Measurements from ENCODE around the gene TMA7B. TPM values are rescaled to one million over a fixed set of nuclear protein-coding genes. Genes with fewer than 3 reads are reported as not detected.

Gene TMA7B
- total RNA-seq, 3 donors from 2014 or later (not counting 1 experiment from before 2014, with no cell fraction given): 2.6 to 8.7 (median 6.7) TPM

DNA sequence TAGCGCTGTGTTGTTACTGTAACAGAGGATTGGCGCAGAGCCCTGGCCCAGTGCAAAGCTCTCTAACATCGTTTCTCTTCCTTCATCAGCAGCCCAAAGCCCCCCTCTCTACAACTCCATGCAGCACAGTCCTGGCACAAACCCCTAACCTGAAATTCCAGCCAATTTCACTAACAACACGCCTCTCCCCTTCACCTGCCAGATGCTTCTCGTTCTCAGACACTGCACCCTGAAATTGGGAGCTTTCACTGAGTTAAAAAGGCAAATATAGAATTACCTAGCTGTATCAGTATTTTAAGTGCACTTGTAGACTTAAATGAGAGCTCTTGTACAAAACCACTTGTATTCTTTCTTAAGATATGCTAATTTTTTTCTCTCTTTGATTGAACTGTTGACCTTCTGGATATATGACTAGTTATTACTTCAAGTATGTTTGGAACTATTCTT, 43.0 kb upstream of the TMA7B start:
- H3K27me3 ChIP-seq (ENCODE audit: control insufficient read depth, insufficient read depth, low read length): no peaks in the 10 kb centered on the region
- H3K4me3 Mint-ChIP-seq: peak overlapping the region; percentile 28
- ATAC-seq (no peak), DNase-seq (no peak)
- TF ChIP-seq, protein P1, sequence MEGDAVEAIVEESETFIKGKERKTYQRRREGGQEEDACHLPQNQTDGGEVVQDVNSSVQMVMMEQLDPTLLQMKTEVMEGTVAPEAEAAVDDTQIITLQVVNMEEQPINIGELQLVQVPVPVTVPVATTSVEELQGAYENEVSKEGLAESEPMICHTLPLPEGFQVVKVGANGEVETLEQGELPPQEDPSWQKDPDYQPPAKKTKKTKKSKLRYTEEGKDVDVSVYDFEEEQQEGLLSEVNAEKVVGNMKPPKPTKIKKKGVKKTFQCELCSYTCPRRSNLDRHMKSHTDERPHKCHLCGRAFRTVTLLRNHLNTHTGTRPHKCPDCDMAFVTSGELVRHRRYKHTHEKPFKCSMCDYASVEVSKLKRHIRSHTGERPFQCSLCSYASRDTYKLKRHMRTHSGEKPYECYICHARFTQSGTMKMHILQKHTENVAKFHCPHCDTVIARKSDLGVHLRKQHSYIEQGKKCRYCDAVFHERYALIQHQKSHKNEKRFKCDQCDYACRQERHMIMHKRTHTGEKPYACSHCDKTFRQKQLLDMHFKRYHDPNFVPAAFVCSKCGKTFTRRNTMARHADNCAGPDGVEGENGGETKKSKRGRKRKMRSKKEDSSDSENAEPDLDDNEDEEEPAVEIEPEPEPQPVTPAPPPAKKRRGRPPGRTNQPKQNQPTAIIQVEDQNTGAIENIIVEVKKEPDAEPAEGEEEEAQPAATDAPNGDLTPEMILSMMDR (IDR thresholded peaks at IDR 0.05): no peak
- no peaks in the 10 kb centered on the region for H3K9me3 Mint-ChIP-seq
- peak overlapping the region; percentile 77 to 80 for H3K27ac Mint-ChIP-seq
- peak overlapping the region; percentile 16 for H3K27ac ChIP-seq (ENCODE audit: low read length)
- 82% methylated on average over 5 of the region's 5 CpGs for WGBS (ENCODE audit: insufficient coverage)
- no peak overlapping the region for H3K4me3 ChIP-seq (ENCODE audit: low read length)
- no peaks in the 10 kb centered on the region for H3K9me3 ChIP-seq (ENCODE audit: control insufficient read depth, insufficient read depth, low read length)
- no peaks in the 10 kb centered on the region for H3K36me3 Mint-ChIP-seq
- no peaks in the 10 kb centered on the region for H3K27me3 Mint-ChIP-seq (ENCODE audit: low read depth in 2 of 2)
- H3K4me1 ChIP-seq (ENCODE audit: control insufficient read depth, insufficient read depth, low read length): peaks cover 61% of the 10 kb centered on the region
- H3K4me1 Mint-ChIP-seq: peaks cover 80 to 82% of the 10 kb centered on the region in 2 donors
- no peaks in the 10 kb centered on the region for H3K36me3 ChIP-seq (ENCODE audit: control insufficient read depth, insufficient read depth, low read length)
- intact Hi-C loops (cut with micrococcal nuclease): no loop called here

- no peaks in the 10 kb centered on the region for H3K27me3 Mint-ChIP-seq (ENCODE audit: low read depth in 2 of 2)
- no peaks in the 10 kb centered on the region for H3K36me3 ChIP-seq (ENCODE audit: control insufficient read depth, insufficient read depth, low read length)
- intact Hi-C loops (cut with micrococcal nuclease): no loop called here
- peak overlapping the region; percentile 28 for H3K4me3 Mint-ChIP-seq
- H3K36me3 Mint-ChIP-seq: no peaks in the 10 kb centered on the region
- H3K4me3 ChIP-seq (ENCODE audit: low read length): no peak overlapping the region
- H3K9me3 Mint-ChIP-seq: no peaks in the 10 kb centered on the region
- DNase-seq: peak in 1 of 2 donors; percentile 39
- peak overlapping the region; percentile 10 for H3K27ac ChIP-seq (ENCODE audit: low read length)
- peaks cover 61% of the 10 kb centered on the region for H3K4me1 ChIP-seq (ENCODE audit: control insufficient read depth, insufficient read depth, low read length)
- H3K27ac Mint-ChIP-seq: peak overlapping the region; percentile 77 to 80
- no peak for ATAC-seq
- no peaks in the 10 kb centered on the region for H3K9me3 ChIP-seq (ENCODE audit: control insufficient read depth, insufficient read depth, low read length)
- no peaks in the 10 kb centered on the region for H3K27me3 ChIP-seq (ENCODE audit: control insufficient read depth, insufficient read depth, low read length)
- H3K4me1 Mint-ChIP-seq: peaks cover 78 to 80% of the 10 kb centered on the region in 2 donors
- WGBS (ENCODE audit: insufficient coverage): 71% methylated on average over 10 of the region's 12 CpGs
- TF ChIP-seq, protein P1 (IDR thresholded peaks at IDR 0.05): no peak
Measured at GRCh38 chr22:39917776-39918495, 42.3 kb upstream of the TMA7B start.

DNA sequence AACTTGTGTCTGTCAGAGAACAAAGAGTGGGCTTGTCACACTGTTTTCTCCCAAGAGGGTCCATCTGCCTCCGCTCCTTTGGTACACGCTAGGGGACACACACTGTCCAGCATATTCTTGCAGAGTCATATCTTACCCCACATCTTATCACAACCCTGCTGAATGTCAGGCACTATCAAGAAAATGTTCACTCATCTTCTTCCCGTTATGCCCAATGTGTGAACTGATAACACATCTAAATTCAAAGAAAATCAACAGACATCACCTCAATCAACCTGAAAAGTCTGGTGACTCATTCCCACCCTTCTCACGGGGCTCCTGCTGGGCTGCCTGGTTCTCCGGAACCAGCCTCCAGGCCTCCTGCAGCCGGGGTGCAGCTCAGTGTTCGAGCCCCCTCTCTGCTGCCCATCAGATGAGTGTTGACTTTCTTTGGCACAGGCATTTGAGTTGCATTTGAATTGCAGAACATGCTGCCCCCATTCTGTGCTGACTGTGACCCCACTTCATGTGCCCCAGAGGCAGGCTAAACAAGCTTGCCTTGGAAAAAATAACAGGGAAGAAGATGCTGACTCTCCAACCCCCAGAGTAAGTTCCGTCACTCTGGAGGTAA, 40.0 kb upstream of the TMA7B start:
- H3K4me1 Mint-ChIP-seq: peaks cover 78 to 79% of the 10 kb centered on the region in 2 donors
- Histone ChIP-seq H3K4me3 (ENCODE audit: low read length) (no peak overlapping the region), H3K27ac (ENCODE audit: low read length) (peak overlapping the region; percentile 53), H3K36me3 (ENCODE audit: control insufficient read depth, insufficient read depth, low read length) (no peaks in the 10 kb centered on the region), H3K9me3 (ENCODE audit: control insufficient read depth, insufficient read depth, low read length) (no peaks in the 10 kb centered on the region), H3K27me3 (ENCODE audit: control insufficient read depth, insufficient read depth, low read length) (no peaks in the 10 kb centered on the region), H3K4me1 (ENCODE audit: control insufficient read depth, insufficient read depth, low read length) (peaks cover 45% of the 10 kb centered on the region)
- ATAC-seq (peak; percentile 51 to 84 (median 71)), DNase-seq (peak in 1 of 2 donors; percentile 70)
- 43% methylated on average over 8 of the region's 8 CpGs for WGBS (ENCODE audit: insufficient coverage)
- TF ChIP-seq, protein P1 (IDR thresholded peaks at IDR 0.05): no peak
- intact Hi-C loops (cut with micrococcal nuclease): loop anchor here (2.0 kb wide), 1 partner anchor 15 kb away; no protein-coding TSS in a partner anchor
- H3K36me3 Mint-ChIP-seq: no peaks in the 10 kb centered on the region
- H3K4me3 Mint-ChIP-seq: peak overlapping the region; percentile 92
- H3K9me3 Mint-ChIP-seq: no peaks in the 10 kb centered on the region
- H3K27me3 Mint-ChIP-seq (ENCODE audit: low read depth in 2 of 2): no peaks in the 10 kb centered on the region
- peak overlapping the region; percentile 88 to 91 for H3K27ac Mint-ChIP-seq

Data from natural killer cell (primary cell).